NCI-H526 treated with DMSO at 0.1 percent for 48 hours (cell line): ENCODE data around the gene SCNN1B.

Source experiments
- DNase-seq: peaks from one replicate; lab custom pipeline; 2025; lab: John Stamatoyannopoulos, UW

The SCNN1B gene

GRCh38 chr16:23321206-23321875 lies 19.2 kb downstream of the SCNN1B start:
- no peak for DNase-seq

GRCh38 chr16:23323224-23324030 lies 21.3 kb downstream of the SCNN1B start:
- DNase-seq, result no peak

- DNase-seq, result no peak
These were observed 22.6 kb downstream of the SCNN1B start for GRCh38 chr16:23324727-23325126.

GRCh38 chr16:23327836-23328235 lies 25.7 kb downstream of the SCNN1B start:
- no peak for DNase-seq

GRCh38 chr16:23330161-23330560 lies 28.1 kb downstream of the SCNN1B start:
- DNase-seq, result no peak

GRCh38 chr16:23330583-23331249 lies 28.6 kb downstream of the SCNN1B start:
- no peak for DNase-seq

- no peak for DNase-seq
These were observed 31.0 kb downstream of the SCNN1B start for GRCh38 chr16:23333034-23333579.

- no peak for DNase-seq
These were observed 31.8 kb downstream of the SCNN1B start for GRCh38 chr16:23333831-23334456.

- no peak for DNase-seq
These were observed 32.4 kb downstream of the SCNN1B start for GRCh38 chr16:23334457-23334853.

- DNase-seq, result no peak
These were observed 32.8 kb downstream of the SCNN1B start for GRCh38 chr16:23334950-23335349.

- DNase-seq, result no peak
These were observed 35.9 kb downstream of the SCNN1B start for GRCh38 chr16:23337836-23338550.

GRCh38 chr16:23339787-23340186 lies 37.7 kb downstream of the SCNN1B start:
- DNase-seq, result no peak

GRCh38 chr16:23342083-23342640 lies 40.1 kb downstream of the SCNN1B start:
- no peak for DNase-seq

GRCh38 chr16:23343643-23344612 lies 41.8 kb downstream of the SCNN1B start:
- no peak for DNase-seq

- DNase-seq, result no peak
These were observed 43.1 kb downstream of the SCNN1B start for GRCh38 chr16:23345237-23345636.

- no peak for DNase-seq
These were observed 46.7 kb downstream of the SCNN1B start for GRCh38 chr16:23348579-23349469.

- no peak for DNase-seq
These were observed 49.3 kb downstream of the SCNN1B start for GRCh38 chr16:23351360-23351759.

GRCh38 chr16:23353440-23353839 lies 51.3 kb downstream of the SCNN1B start:
- no peak for DNase-seq

GRCh38 chr16:23354246-23354645 lies 52.1 kb downstream of the SCNN1B start:
- no peak for DNase-seq
